MCF 10A (cell line): Measurements from ENCODE around the gene ZGLP1. TPM values are rescaled to one million over a fixed set of nuclear protein-coding genes. Genes with fewer than 3 reads are reported as not detected.

ENCODE experiments used
- BruUV-seq: library from RNA; stranded (reverse); fragments of 400-500 nt; replicated peaks from 2 replicates; lab custom pipeline; 2021; lab: Mats Ljungman, UMichigan
- CTCF ChIA-PET: fragments of 300-600 bp; sonication (Branson Sonifier 250); formaldehyde crosslinking; extraction: SDS; loops from one replicate; lab custom pipeline; 2021; ENCODE audit warnings: antibody characterized with exemption, inconsistent platforms; lab: Yijun Ruan, JAX
- POLR2A ChIA-PET: fragments of 300-600, 350-650 bp; sonication (Branson Sonifier 250); formaldehyde crosslinking; extraction: SDS; loops from one replicate; lab custom pipeline; 2020; ENCODE audit warnings: antibody characterized with exemption, inconsistent platforms; lab: Yijun Ruan, JAX
- DNase-seq: peaks from one replicate; pipeline ENCODE4 v3.0.0-alpha.2; 2018; ENCODE audit not compliant: unreplicated experiment
- H3K27ac Mint-ChIP-seq: one replicate; pipeline ENCODE4 v1.8.0; 2022; ENCODE audit warnings: mild to moderate bottlenecking, low read depth, mixed read lengths; ENCODE audit not compliant: unreplicated experiment
- H3K27me3 Mint-ChIP-seq: one replicate; pipeline ENCODE4 v1.8.0; 2022; ENCODE audit warnings: mixed read lengths; ENCODE audit not compliant: insufficient read depth, unreplicated experiment
- H3K36me3 Mint-ChIP-seq: one replicate; pipeline ENCODE4 v1.8.0; 2022; ENCODE audit warnings: mild to moderate bottlenecking, moderate library complexity, mixed read lengths; ENCODE audit not compliant: insufficient read depth, unreplicated experiment
- H3K4me1 Mint-ChIP-seq: one replicate; pipeline ENCODE4 v1.8.0; 2022; ENCODE audit warnings: mixed read lengths; ENCODE audit not compliant: insufficient read depth, unreplicated experiment
- H3K4me3 Mint-ChIP-seq: one replicate; pipeline ENCODE4 v1.8.0; 2022; ENCODE audit warnings: mild to moderate bottlenecking, moderate library complexity, mixed read lengths; ENCODE audit not compliant: unreplicated experiment
- H3K9me3 Mint-ChIP-seq: one replicate; pipeline ENCODE4 v1.8.0; 2022; ENCODE audit warnings: mixed read lengths; ENCODE audit not compliant: unreplicated experiment
- CTCF ChIP-seq: fragments of 200-600 bp; IDR thresholded peaks from one replicate; pipeline ENCODE4 v1.8.0; 2022; ENCODE audit warnings: antibody characterized with exemption, mild to moderate bottlenecking; ENCODE audit not compliant: unreplicated experiment
- intact Hi-C: fragments of 100-400 bp; cut with micrococcal nuclease; formaldehyde crosslinking; loops from 2 replicates; pipeline ENCODE4 v1.14.1; 2022
- total RNA-seq: library from RNA; stranded (reverse); gene quantifications from 2 replicates; pipeline ENCODE4 v1.2.3, GENCODE V29; 2022

Gene ZGLP1
- total RNA-seq, 1 experiment from 2014 or later = 3.8 TPM

GRCh38 chr19:10292206-10292788 is 17.3 kb downstream of the ZGLP1 start:
- ChIA-PET CTCF (interaction anchor here (0.6 to 1.4 kb wide), 6 partner anchors 18 to 113 kb away, joined by 3 to 6 read pairs (median 4); partner anchors contain the start of gene ICAM1), POLR2A (interaction anchor here (0.6 to 1.6 kb wide), 7 partner anchors 21 to 197 kb away, joined by 3 to 8 read pairs (median 4); partner anchors contain the start of genes ICAM1 and RAVER1)
- TF ChIP-seq CTCF = no peak
- Mint-ChIP-seq H3K27me3 (no peaks in the 10 kb centered on the region), H3K9me3 (no peaks in the 10 kb centered on the region), H3K4me3 (peak overlapping the region; percentile 79), H3K27ac (no peak overlapping the region), H3K36me3 (peaks cover 17% of the 10 kb centered on the region), H3K4me1 (peaks cover 15% of the 10 kb centered on the region)
- no TSS peak for BruUV-seq
- intact Hi-C loops = no loop called here
- peak; percentile 70 for DNase-seq

- no peak overlapping the region for H3K27ac Mint-ChIP-seq
- peaks cover 15% of the 10 kb centered on the region for H3K4me1 Mint-ChIP-seq
- no peaks in the 10 kb centered on the region for H3K27me3 Mint-ChIP-seq
- no TSS peak for BruUV-seq
- no peak for TF ChIP-seq CTCF
- no peaks in the 10 kb centered on the region for H3K9me3 Mint-ChIP-seq
- POLR2A ChIA-PET = interaction anchor here (0.6 to 1.6 kb wide), 16 partner anchors 11 to 1965 kb away, joined by 3 to 8 read pairs (median 4); partner anchors contain the start of genes ICAM1, MRPL4, RAVER1 and TYK2
- H3K4me3 Mint-ChIP-seq = peak overlapping the region; percentile 79
- H3K36me3 Mint-ChIP-seq = peaks cover 14% of the 10 kb centered on the region
- intact Hi-C loops = no loop called here
- DNase-seq = peak; percentile 27
- CTCF ChIA-PET = interaction anchor here (0.6 to 1.4 kb wide), 10 partner anchors 12 to 361 kb away, joined by 3 to 6 read pairs (median 4); partner anchors contain the start of gene ICAM1
Measured at GRCh38 chr19:10291554-10292205, 17.9 kb downstream of the ZGLP1 start.

GRCh38 chr19:10290876-10291553 is 18.6 kb downstream of the ZGLP1 start:
- Mint-ChIP-seq H3K27ac (no peak overlapping the region), H3K4me3 (peak overlapping the region; percentile 79), H3K4me1 (peaks cover 19% of the 10 kb centered on the region), H3K27me3 (no peaks in the 10 kb centered on the region), H3K36me3 (peaks cover 11% of the 10 kb centered on the region), H3K9me3 (no peaks in the 10 kb centered on the region)
- intact Hi-C loops = no loop called here
- ChIA-PET CTCF (interaction anchor here (0.6 to 1.4 kb wide), 6 partner anchors 11 to 93 kb away, joined by 3 to 6 read pairs (median 4); no protein-coding TSS in a partner anchor), POLR2A (interaction anchor here (0.6 to 1.6 kb wide), 15 partner anchors 11 to 1964 kb away, joined by 3 to 8 read pairs (median 3); partner anchors contain the start of genes ICAM1, MRPL4, RAVER1 and TYK2)
- TF ChIP-seq CTCF = no peak
- DNase-seq = peak; percentile 63
- BruUV-seq = no TSS peak
